ENCODE results near the gene ALPL.

ALPL gene

GRCh38 chr1:21522525-21523038, 13.4 kb downstream of the ALPL start:
- no peak for TF ChIP-seq CTCF (conservative IDR thresholded peaks at IDR 0.05; ENCODE audit: control insufficient read depth, insufficient read depth, low read depth, low read length)
- no peak overlapping the region for H3K4me3 ChIP-seq (ENCODE audit: control insufficient read depth, low read depth, low read length)
- no peak for DNase-seq (ENCODE audit: low read depth)

GRCh38 chr1:21523297-21523813, 14.1 kb downstream of the ALPL start:
- no peak overlapping the region for H3K4me3 ChIP-seq (ENCODE audit: control insufficient read depth, low read depth, low read length)
- no peak for TF ChIP-seq CTCF (conservative IDR thresholded peaks at IDR 0.05; ENCODE audit: control insufficient read depth, insufficient read depth, low read depth, low read length)
- no peak for DNase-seq (ENCODE audit: low read depth)

GRCh38 chr1:21524220-21524619, 15.0 kb downstream of the ALPL start:
- DNase-seq (ENCODE audit: low read depth): no peak
- H3K4me3 ChIP-seq (ENCODE audit: control insufficient read depth, low read depth, low read length): no peak overlapping the region
- TF ChIP-seq CTCF (conservative IDR thresholded peaks at IDR 0.05; ENCODE audit: control insufficient read depth, insufficient read depth, low read depth, low read length): no peak

GRCh38 chr1:21524686-21525339, 15.6 kb downstream of the ALPL start:
- no peak for DNase-seq (ENCODE audit: low read depth)
- H3K4me3 ChIP-seq (ENCODE audit: control insufficient read depth, low read depth, low read length): no peak overlapping the region
- TF ChIP-seq CTCF (conservative IDR thresholded peaks at IDR 0.05; ENCODE audit: control insufficient read depth, insufficient read depth, low read depth, low read length): no peak

- no peak overlapping the region for H3K4me3 ChIP-seq (ENCODE audit: control insufficient read depth, low read depth, low read length)
- TF ChIP-seq CTCF (conservative IDR thresholded peaks at IDR 0.05; ENCODE audit: control insufficient read depth, insufficient read depth, low read depth, low read length): no peak
- DNase-seq (ENCODE audit: low read depth): no peak
Measured at GRCh38 chr1:21525340-21525717, 16.1 kb downstream of the ALPL start.

- DNase-seq (ENCODE audit: low read depth): no peak
- H3K4me3 ChIP-seq (ENCODE audit: control insufficient read depth, low read depth, low read length): no peak overlapping the region
- TF ChIP-seq CTCF (conservative IDR thresholded peaks at IDR 0.05; ENCODE audit: control insufficient read depth, insufficient read depth, low read depth, low read length): no peak
Measured at GRCh38 chr1:21526441-21526840, 17.2 kb downstream of the ALPL start.

Measured in fibroblast of mammary gland (primary cell).